Suppressor macrophage treated with lipopolysaccharide for 4 hours (primary cell): ENCODE measurements around the gene DENND4A.
"Not testable (repeated sequence)": the region's sequence is repeated elsewhere in the genome, so short reads cannot be mapped to it uniquely, and the experiment has no call there.

Source experiments
- DNase-seq: peaks from one replicate; pipeline ENCODE4 v3.0.0-alpha.2; 2020

DENND4A gene

GRCh38 chr15:65752151-65752700 is 39.9 kb downstream of the DENND4A start:
- DNase-seq, result no peak

DNA sequence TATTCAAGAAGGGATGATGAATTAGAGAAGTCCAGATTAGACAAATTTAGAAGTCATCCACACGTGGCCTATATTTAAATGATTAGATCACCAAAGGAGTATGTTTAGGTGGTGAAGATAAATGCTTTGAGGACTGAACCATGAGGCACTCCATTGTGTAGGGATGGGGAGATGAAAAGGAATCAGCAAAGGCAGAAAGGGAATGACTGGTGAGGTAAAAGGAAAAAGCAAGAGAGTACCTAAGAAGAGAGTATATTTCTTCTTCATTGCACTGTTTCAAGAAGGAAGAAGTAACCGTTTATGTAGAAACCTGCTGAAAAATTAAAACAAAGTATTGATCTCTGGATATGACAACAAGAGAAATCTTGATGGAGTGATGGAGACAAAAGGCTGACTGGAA is 40.7 kb downstream of the DENND4A start:
- no peak for DNase-seq

- no peak for DNase-seq
Measured at GRCh38 chr15:65747265-65747664, 44.8 kb downstream of the DENND4A start.

DNA sequence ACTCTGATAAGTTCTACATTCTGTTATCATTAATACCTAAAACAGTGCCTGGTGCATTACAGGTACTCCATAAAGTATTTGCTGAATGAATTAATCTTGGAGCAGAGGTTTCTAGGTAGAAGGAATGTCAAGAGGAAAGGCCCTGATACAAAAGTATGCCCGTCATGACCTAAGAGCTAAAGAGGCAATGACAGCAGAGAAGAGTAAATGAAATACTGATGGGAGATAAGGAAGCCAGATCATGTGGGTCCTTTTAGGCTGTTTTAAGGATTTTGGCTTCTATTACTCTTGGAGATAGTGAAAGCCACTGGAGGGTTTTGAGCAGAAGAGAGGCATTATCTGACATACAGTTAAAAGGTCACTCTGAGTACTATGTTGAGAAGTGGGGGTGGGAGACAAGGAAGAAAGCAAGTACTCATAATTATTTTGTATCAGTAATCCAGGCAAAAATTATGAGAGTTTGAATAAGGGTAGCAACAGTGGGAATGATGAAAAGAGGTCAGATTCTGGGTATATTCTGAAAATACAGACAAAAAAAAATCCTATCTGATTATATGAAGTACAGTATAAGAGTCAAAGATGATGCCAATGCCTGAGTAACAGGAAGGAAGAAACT is 48.3 kb downstream of the DENND4A start:
- DNase-seq, result no peak

DNA sequence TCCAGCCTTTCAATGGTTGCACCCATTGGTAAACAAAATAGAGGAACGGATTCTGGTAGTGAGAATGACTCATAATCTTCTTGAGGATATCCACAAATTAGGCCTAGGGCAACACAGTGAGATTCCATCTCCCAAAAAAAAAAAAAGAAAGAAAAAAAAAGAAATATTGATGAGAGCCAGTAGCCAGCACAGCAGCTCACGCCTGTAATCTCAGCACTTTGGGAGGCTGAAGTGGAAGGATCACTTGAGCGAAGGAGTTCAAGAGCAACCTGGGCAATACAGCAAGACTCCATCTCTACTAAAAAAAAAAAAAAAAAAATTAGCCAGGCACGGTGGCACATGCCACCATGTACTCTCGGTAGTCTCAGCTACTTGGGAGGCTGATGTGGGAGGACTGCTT is 51.9 kb downstream of the DENND4A start:
- DNase-seq, result no peak

DNA sequence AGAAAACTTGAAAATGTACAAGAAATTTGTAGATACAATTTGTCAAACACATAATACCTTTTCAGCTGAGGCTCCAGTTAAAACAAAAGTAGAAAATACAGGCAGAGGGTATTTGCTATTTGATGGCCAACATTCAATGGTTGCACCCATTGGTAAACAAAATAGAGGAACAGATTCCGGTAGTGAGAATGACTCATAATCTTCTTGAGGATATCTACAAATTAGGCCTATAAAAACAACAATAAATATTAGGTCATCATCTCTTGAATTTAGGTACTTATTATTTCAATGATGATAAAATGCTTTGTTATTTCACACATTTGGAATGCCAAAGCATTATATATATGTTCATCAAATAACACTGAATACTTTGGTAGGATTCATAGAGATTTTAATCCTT is 53.4 kb downstream of the DENND4A start:
- peak; percentile 30 for DNase-seq

DNA sequence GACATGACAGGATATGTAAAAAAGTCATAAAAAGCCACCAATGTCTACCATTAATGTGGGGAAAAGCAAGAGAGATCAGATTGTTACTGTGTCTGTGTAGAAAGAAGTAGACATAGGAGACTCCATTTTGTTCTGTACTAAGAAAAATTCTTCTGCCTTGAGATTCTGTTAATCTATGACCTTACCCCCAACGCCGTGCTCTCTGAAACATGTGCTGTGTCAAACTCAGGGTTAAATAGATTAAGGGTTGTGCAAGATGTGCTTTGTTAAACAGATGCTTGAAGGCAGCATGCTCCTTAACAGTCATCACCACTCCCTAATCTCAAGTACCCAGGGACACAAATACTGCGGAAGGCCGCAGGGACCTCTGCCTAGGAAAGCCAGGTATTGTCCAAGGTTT is 58.5 kb downstream of the DENND4A start:
- not testable (repeated sequence) for DNase-seq

- DNase-seq, result no peak
Measured at GRCh38 chr15:65732698-65733097, 59.4 kb downstream of the DENND4A start.

- DNase-seq, result no peak
Measured at GRCh38 chr15:65731926-65732325, 60.2 kb downstream of the DENND4A start.

DNA sequence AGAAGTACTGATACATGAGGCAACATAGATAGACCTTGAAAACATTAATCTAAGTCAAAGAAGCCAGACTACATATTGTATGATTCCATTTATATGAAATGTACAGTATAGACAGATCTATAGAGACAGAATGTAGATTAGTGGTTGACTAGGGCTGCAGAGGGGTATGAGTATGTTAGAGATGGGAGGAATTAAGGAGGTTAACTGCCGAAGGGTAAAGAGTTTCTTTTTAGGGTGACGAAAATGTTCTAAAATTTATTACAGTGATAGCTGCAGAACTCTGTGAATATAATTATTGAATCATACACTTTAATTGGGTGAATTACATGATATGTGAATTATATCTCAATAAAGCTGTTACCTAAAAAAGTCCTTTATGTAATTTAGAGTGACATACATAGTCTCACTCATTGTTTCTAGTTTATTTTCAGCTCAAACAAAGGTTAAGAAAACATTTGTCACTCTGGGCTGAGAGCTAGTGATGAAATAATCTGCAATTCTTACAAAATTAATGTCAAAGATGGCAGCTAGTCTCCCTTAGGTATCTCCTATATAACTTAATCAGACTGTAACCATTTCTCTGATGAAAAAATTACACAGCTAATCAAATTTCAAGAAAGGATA is 61.4 kb downstream of the DENND4A start:
- DNase-seq, result peak; percentile 18

- DNase-seq, result no peak
Measured at GRCh38 chr15:65724464-65725215, 67.5 kb downstream of the DENND4A start.

GRCh38 chr15:65723876-65724275 is 68.2 kb downstream of the DENND4A start:
- no peak for DNase-seq

DNA sequence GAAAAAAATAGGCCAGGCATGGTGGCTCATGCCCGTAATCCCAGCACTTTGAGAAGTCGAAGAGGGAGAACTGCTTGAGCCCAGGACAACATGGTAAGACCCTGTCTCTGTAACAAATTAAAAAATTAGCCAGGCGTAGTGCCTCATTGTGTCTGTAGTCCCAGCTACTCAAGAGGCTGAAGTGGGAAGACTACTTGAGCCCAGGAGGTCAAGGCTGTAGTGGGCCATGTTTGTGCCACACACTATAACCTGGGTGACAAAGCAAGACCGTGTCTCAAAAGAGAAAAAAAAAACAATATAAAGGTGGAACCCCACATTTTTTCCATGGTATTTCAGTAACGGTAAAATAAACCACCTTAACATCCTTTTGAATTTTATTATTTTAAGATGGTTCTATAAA is 69.9 kb downstream of the DENND4A start:
- DNase-seq, result no peak

DNA sequence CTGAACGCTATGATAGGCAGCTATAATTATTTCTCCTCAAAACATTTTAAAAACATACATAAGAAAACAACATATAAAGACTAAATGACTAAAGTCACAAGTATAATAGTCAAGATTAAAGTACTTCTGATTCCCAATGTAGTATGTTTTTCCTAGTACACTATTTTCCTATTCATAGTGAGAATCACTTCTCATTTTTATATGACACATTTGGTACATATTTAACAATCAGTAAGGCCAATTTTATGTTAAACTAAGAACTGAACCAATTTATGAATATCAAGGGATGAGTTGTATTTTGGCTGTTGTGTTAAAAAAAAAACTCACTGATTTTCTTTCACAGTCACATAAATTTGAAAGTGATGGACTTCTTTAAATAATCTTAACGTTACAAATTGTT is 79.7 kb downstream of the DENND4A start:
- DNase-seq, result no peak

DNA sequence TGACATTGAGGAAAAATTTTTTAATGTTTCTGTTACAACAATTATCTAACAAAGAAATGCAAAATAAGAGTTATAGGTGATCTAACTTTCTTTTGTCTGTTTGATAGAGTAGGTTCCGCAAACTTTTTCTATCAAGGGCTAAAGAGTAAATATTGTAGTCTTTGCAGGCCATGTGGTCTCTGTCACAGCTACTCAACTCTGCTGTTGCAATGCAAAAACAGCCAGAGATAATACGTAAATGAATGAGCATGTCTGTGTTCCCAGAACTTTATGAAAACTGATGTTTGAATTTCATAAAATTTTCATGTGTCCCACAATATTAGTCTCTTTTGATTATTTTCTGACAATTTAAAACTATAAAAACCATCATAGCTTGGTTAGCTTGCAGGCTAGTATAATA is 97.0 kb downstream of the DENND4A start:
- no peak for DNase-seq

- no peak for DNase-seq
Measured at GRCh38 chr15:65690778-65691177, 101.3 kb downstream of the DENND4A start.

DNA sequence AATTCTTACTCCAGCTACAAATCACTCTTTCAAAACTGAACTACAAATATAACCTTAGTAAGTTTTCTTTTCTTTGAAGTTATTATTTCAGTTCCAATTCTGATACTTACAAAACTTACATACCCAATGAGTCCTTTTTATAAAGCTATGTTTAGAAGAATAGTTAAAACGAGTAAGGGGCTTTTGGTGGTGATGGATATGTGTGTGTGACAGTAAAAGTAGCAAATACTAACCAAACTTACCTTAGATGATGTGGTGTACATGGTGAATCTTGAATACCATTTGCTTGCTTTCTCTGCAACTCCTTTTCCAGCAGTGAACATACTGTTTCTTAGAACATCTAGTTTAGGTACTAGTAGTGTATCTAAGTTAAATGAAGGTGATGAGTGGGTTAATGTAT is 101.9 kb downstream of the DENND4A start:
- no peak for DNase-seq

DNA sequence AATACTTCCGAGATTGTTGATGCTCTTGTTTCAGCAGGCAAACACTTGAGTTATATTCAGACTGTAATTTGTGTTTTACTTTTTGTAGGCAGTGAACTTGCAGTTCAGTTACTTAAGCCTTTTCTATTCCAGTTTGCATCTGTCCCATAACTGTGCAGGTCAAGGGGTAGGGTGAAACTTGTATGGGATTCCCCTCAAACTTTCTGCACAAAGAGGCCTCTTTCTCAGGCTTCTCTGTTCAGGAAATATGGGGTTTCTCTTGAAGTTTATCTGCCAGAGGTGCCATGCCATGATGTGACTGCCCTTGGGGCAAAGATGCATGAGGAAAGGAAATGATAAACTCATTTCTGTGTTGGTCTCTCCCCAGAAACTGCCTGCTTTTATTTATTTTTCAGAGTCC is 103.6 kb downstream of the DENND4A start:
- DNase-seq, result no peak

GRCh38 chr15:65682404-65682911 is 109.6 kb downstream of the DENND4A start:
- no peak for DNase-seq

DNA sequence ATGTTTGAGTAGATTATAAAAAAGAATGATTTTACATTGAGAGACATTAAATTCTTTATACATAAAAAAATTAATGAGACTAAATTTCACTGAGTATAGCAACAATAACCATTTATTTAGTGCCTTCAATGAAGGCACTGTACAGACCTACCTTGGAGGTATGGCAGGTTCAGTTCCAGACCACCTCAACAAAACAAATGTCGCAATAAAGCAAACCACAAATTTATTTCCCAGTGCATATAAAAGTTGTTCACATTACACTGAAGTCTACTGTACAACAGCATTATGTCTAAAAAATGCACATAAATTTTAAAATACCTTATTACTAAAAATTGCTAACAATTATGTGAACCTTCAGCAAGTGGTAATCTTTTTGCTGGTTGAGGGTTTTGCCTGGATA is 111.5 kb downstream of the DENND4A start:
- DNase-seq, result no peak

- no peak for DNase-seq
Measured at GRCh38 chr15:65676123-65676522, 116.0 kb downstream of the DENND4A start.

DNA sequence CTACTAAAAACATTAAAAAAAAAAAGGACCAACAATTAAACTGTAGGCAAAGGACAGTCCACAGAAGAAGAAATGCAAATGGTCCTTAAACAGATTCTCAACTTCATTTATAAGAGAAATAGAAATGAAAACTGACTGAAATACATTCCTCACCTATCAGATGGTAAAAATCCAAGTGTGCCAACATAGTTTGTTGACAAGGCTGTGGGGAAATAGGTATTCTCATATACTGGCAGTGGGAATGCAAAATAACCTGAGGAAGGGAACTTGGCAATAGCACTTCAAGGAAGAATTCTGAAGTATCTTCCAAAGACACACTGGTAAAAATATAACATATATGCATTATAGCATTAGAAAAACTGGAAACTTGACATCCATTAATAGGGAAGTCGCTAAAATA is 116.5 kb downstream of the DENND4A start:
- DNase-seq, result no peak

- DNase-seq, result peak; percentile 29
Measured at GRCh38 chr15:65666257-65666656, 125.8 kb downstream of the DENND4A start.

DNA sequence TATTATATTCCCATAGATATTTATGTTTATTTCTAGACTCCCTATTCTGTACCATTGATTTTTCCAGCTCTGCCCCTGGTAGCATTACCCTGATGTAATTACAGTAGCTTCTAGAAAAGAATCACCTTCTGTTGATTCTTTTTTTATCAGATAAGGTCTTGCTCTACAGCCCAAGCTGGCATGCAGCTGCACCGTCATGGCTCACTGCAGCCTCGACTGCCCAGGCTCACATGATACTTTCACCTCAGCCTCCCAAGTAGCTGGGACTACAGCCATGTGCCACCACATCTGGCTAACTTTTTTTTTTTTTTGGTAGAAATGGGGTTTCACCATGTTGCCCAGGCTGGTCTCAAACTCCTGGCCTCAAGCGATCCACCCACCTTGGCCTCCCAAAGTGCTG is 128.6 kb downstream of the DENND4A start:
- no peak for DNase-seq
